ENCODE measurements around the gene RGS7BP. TPM values are rescaled to one million over a fixed set of nuclear protein-coding genes. Genes with fewer than 3 reads are reported as not detected.
A peak's percentile ranks its signal among the peaks of the same experiment; 100 is the strongest.

The RGS7BP gene
- total RNA-seq (2013; cell fraction: nucleolus; rRNA removed) = not detected in 2 replicates
- total RNA-seq (2014; rRNA removed) (not detected in 2 replicates), total RNA-seq (2014; rRNA removed; fragmentation: Illumina TruSeq; extraction: Trizol) (not detected in 2 replicates), total RNA-seq (2021) (not detected in 2 replicates), polyA plus RNA-seq (2011; rRNA removed) (not detected in 2 replicates), polyA plus RNA-seq (2014; fragmentation: Illumina TruSeq; extraction: Trizol) (not detected in 2 replicates), polyA plus RNA-seq (2014; fragmentation: Nextera tagmentation; extraction: Ambion mirVana) (not detected), polyA plus RNA-seq (2014; rRNA removed) (not detected in 2 replicates), polyA plus RNA-seq (2016; fragmentation: Nextera tagmentation; extraction: Ambion mirVana) (not detected), polyA minus RNA-seq (2011; rRNA and poly(A)+ RNA removed) (not detected in 2 replicates), Bru-seq, nascent RNA (percentile 2 among the genes with signal in this experiment), BruChase-seq, experiment 1, labeled RNA remaining after a 6-hour chase (not detected), BruChase-seq, experiment 2, labeled RNA remaining after a 2-hour chase (percentile 2 among the genes with signal in this experiment)
- not detected for polyA plus RNA-seq (2011; ENCODE audit: low read depth)
- not detected in 2 replicates for polyA plus RNA-seq (2011; cell fraction: cytosol; rRNA removed)
- not detected in 2 replicates for polyA plus RNA-seq (2011; cell fraction: nucleus; rRNA removed)
- polyA plus RNA-seq (2012) = not detected in 2 replicates
- not detected in 2 replicates for polyA minus RNA-seq (2011; cell fraction: cytosol; rRNA and poly(A)+ RNA removed)
- polyA minus RNA-seq (2011; cell fraction: nucleus; rRNA and poly(A)+ RNA removed) = not detected in 2 replicates
- long read RNA-seq, experiment 1 = 0 reads
- long read RNA-seq, experiment 2 = 0 reads

GRCh38 chr5:64505769-64506566, at the start of gene RGS7BP:
Gene RGS7BP, plus strand, starts transcription at chr5:64506015. Its CDS starts 610 bp downstream, at chr5:64506625.
- no peak within 1 kb of the TSS for H3K27ac ChIP-seq (ENCODE audit: control insufficient read depth, insufficient read depth)
- H3K4me3 ChIP-seq = no peak within 1 kb of the TSS
- no peak within 1 kb of the TSS for H3K4me2 ChIP-seq (ENCODE audit: control insufficient read depth, insufficient read depth)
- no peaks in the 10 kb centered on the region for H4K20me1 ChIP-seq (ENCODE audit: control insufficient read depth, insufficient read depth)
- POLR2A ChIA-PET = no interaction called here
- whole genome bisulfite sequencing (ENCODE audit: insufficient coverage, insufficient replicate concordance, low lambda C conversion rate, missing lambda C conversion rate) = 48% methylated on average over 53 of the region's 53 CpGs
- H3K36me3 ChIP-seq (ENCODE audit: control insufficient read depth in 2 of 2, insufficient read depth in 2 of 2, low read length in 1 of 2) = no peaks in the 10 kb centered on the region
- H3K27me3 ChIP-seq (replicated peaks in 1 of 2; ENCODE audit: control insufficient read depth in 2 of 2, insufficient read depth in 2 of 2, low read length in 1 of 2) = peaks cover 3 to 12% of the 10 kb centered on the region in 2 experiments; a peak in 3 of 4 replicates
- H3K4me1 ChIP-seq (ENCODE audit: control insufficient read depth, insufficient read depth, low read length) = no peaks in the 10 kb centered on the region
- H2AFZ ChIP-seq (ENCODE audit: control insufficient read depth, low read depth, low read length) = no peak within 1 kb of the TSS
- RAD21 ChIA-PET (ENCODE audit: unreplicated experiment) = interaction anchor here (1.1 to 1.6 kb wide), 2 partner anchors 104 to 107 kb away, joined by 3 to 5 read pairs; no protein-coding TSS in a partner anchor
- intact Hi-C loops (cut with micrococcal nuclease; ENCODE audit: unreplicated experiment) (no loop called here), in situ Hi-C loops (cut with MboI) (no loop called here)
- DNase-seq (ENCODE audit: low read depth, low spot score) (no peak), FAIRE-seq (no peak), ATAC-seq (peak; percentile 82)
- H3K9ac ChIP-seq (ENCODE audit: control insufficient read depth, insufficient read depth, low read length) = no peak within 1 kb of the TSS
- no TSS peak for BruUV-seq (replicated peaks)
- SMC1A ChIA-PET (ENCODE audit: uncharacterized antibody, unreplicated experiment) = no interaction called here
- CTCF ChIA-PET = interaction anchor here (0.8 kb wide), 1 partner anchor 105 kb away, joined by 4 read pairs; no protein-coding TSS in a partner anchor
- TF ChIP-seq NR2C2 (IDR thresholded peaks at IDR 0.05; ENCODE audit: borderline replicate concordance, control insufficient read depth, insufficient read length, low read depth) (no peak), RELA (IDR thresholded peaks at IDR 0.05; ENCODE audit: borderline replicate concordance, partially characterized antibody) (no peak), SP1 (IDR thresholded peaks at IDR 0.05; ENCODE audit: low read depth, low read length) (no peak), NRF1 (conservative IDR thresholded peaks at IDR 0.05; ENCODE audit: low read depth, low read length) (no peak), STAT1 (conservative IDR thresholded peaks at IDR 0.05) (no peak), PAX8 (IDR thresholded peaks at IDR 0.05) (no peak), MYC (IDR thresholded peaks at IDR 0.05; ENCODE audit: insufficient read depth, insufficient read length, insufficient replicate concordance, low read length, severe bottlenecking) (no peak), FOXK2 (IDR thresholded peaks at IDR 0.05) (no peak), CHD2 (IDR thresholded peaks at IDR 0.05; ENCODE audit: borderline replicate concordance, low read depth, low read length) (no peak), ZNF622 (IDR thresholded peaks at IDR 0.05) (no peak), FOXM1 (IDR thresholded peaks at IDR 0.05; ENCODE audit: low read depth, low read length) (no peak), MXI1 (IDR thresholded peaks at IDR 0.05; ENCODE audit: low read depth, low read length) (no peak), RCOR1 (conservative IDR thresholded peaks at IDR 0.05; ENCODE audit: low read depth, low read length) (no peak), TCF12 (IDR thresholded peaks at IDR 0.05; ENCODE audit: low read depth, low read length) (no peak)
- TF ChIP-seq, protein P1, sequence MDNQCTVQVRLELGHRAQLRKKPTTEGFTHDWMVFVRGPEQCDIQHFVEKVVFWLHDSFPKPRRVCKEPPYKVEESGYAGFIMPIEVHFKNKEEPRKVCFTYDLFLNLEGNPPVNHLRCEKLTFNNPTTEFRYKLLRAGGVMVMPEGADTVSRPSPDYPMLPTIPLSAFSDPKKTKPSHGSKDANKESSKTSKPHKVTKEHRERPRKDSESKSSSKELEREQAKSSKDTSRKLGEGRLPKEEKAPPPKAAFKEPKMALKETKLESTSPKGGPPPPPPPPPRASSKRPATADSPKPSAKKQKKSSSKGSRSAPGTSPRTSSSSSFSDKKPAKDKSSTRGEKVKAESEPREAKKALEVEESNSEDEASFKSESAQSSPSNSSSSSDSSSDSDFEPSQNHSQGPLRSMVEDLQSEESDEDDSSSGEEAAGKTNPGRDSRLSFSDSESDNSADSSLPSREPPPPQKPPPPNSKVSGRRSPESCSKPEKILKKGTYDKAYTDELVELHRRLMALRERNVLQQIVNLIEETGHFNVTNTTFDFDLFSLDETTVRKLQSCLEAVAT (IDR thresholded peaks at IDR 0.05) = no peak
- TF ChIP-seq, protein P2, sequence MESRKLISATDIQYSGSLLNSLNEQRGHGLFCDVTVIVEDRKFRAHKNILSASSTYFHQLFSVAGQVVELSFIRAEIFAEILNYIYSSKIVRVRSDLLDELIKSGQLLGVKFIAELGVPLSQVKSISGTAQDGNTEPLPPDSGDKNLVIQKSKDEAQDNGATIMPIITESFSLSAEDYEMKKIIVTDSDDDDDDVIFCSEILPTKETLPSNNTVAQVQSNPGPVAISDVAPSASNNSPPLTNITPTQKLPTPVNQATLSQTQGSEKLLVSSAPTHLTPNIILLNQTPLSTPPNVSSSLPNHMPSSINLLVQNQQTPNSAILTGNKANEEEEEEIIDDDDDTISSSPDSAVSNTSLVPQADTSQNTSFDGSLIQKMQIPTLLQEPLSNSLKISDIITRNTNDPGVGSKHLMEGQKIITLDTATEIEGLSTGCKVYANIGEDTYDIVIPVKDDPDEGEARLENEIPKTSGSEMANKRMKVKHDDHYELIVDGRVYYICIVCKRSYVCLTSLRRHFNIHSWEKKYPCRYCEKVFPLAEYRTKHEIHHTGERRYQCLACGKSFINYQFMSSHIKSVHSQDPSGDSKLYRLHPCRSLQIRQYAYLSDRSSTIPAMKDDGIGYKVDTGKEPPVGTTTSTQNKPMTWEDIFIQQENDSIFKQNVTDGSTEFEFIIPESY (IDR thresholded peaks at IDR 0.05) = no peak
- no peaks in the 10 kb centered on the region for H3K79me2 ChIP-seq (ENCODE audit: control insufficient read depth, insufficient read depth, low read length)
- no peaks in the 10 kb centered on the region for H3K9me3 ChIP-seq (replicated peaks; ENCODE audit: control insufficient read depth, insufficient read depth, low read length)
